Measurements from ENCODE around the gene TFDP2.
A peak's percentile ranks its signal among the peaks of the same experiment; 100 is the strongest.
"Not testable (repeated sequence)": the region's sequence is repeated elsewhere in the genome, so short reads cannot be mapped to it uniquely, and the experiment has no call there.

TFDP2 gene

GRCh38 chr3:142021127-142021526 lies 128.2 kb downstream of the TFDP2 start:
- DNase-seq (ENCODE audit: low read depth): no peak

- no peak for DNase-seq (ENCODE audit: low read depth)
Measured at GRCh38 chr3:142019794-142020320, 129.5 kb downstream of the TFDP2 start.

GRCh38 chr3:142013993-142014392 lies 135.4 kb downstream of the TFDP2 start:
- DNase-seq (ENCODE audit: low read depth): no peak

- DNase-seq (ENCODE audit: low read depth): no peak
Measured at GRCh38 chr3:142013326-142013980, 135.9 kb downstream of the TFDP2 start.

GRCh38 chr3:142009029-142009428 lies 140.3 kb downstream of the TFDP2 start:
- DNase-seq (ENCODE audit: low read depth): no peak

- DNase-seq (ENCODE audit: low read depth): no peak
Measured at GRCh38 chr3:142007710-142008399, 141.5 kb downstream of the TFDP2 start.

- DNase-seq (ENCODE audit: low read depth): not testable (repeated sequence)
Measured at GRCh38 chr3:142004957-142005356, 144.4 kb downstream of the TFDP2 start.

- no peak for DNase-seq (ENCODE audit: low read depth)
Measured at GRCh38 chr3:142004025-142004424, 145.3 kb downstream of the TFDP2 start.

- DNase-seq (ENCODE audit: low read depth): no peak
Measured at GRCh38 chr3:142003291-142003690, 146.1 kb downstream of the TFDP2 start.

GRCh38 chr3:142000325-142000870 lies 148.9 kb downstream of the TFDP2 start:
- no peak for DNase-seq (ENCODE audit: low read depth)

GRCh38 chr3:141998669-141999290 lies 150.6 kb downstream of the TFDP2 start:
- peak; percentile 1 for DNase-seq (ENCODE audit: low read depth)

GRCh38 chr3:141996437-141996836 lies 152.9 kb downstream of the TFDP2 start:
- no peak for DNase-seq (ENCODE audit: low read depth)

GRCh38 chr3:141994856-141995255 lies 154.5 kb downstream of the TFDP2 start:
- no peak for DNase-seq (ENCODE audit: low read depth)

- no peak for DNase-seq (ENCODE audit: low read depth)
Measured at GRCh38 chr3:141992512-141992911, 156.8 kb downstream of the TFDP2 start.

- DNase-seq (ENCODE audit: low read depth): no peak
Measured at GRCh38 chr3:141986548-141987107, 162.7 kb downstream of the TFDP2 start.

GRCh38 chr3:141981084-141981483 lies 168.3 kb downstream of the TFDP2 start:
- no peak for DNase-seq (ENCODE audit: low read depth)

- DNase-seq (ENCODE audit: low read depth): peak; percentile 55
Measured at GRCh38 chr3:141979050-141979671, 170.2 kb downstream of the TFDP2 start.

- not testable (repeated sequence) for DNase-seq (ENCODE audit: low read depth)
Measured at GRCh38 chr3:141974777-141975176, 174.6 kb downstream of the TFDP2 start.

GRCh38 chr3:141972399-141972798 lies 176.9 kb downstream of the TFDP2 start:
- no peak for DNase-seq (ENCODE audit: low read depth)

- no peak for DNase-seq (ENCODE audit: low read depth)
Measured at GRCh38 chr3:141971571-141971970, 177.8 kb downstream of the TFDP2 start.

- no peak for DNase-seq (ENCODE audit: low read depth)
Measured at GRCh38 chr3:141969711-141970110, 179.6 kb downstream of the TFDP2 start.

- DNase-seq (ENCODE audit: low read depth): no peak
Measured at GRCh38 chr3:141965471-141965870, 183.9 kb downstream of the TFDP2 start.
